ENCODE results near the gene POLN. TPM values are rescaled to one million over a fixed set of nuclear protein-coding genes. Genes with fewer than 3 reads are reported as not detected.

POLN gene
- total RNA-seq, 2 donors from 2014 or later: 2.0 to 3.5 TPM

GRCh38 chr4:2151544-2151943 is 90.4 kb downstream of the POLN start:
- no peak for DNase-seq (ENCODE audit: low spot score)
- intact Hi-C loops (cut with DNase I): no loop called here

GRCh38 chr4:2150076-2150475 is 91.8 kb downstream of the POLN start:
- no peak for DNase-seq (ENCODE audit: low spot score)
- intact Hi-C loops (cut with DNase I): no loop called here

- no peak for DNase-seq (ENCODE audit: low spot score)
- intact Hi-C loops (cut with DNase I): no loop called here
These were observed 99.1 kb downstream of the POLN start for GRCh38 chr4:2142630-2143427.

- intact Hi-C loops (cut with DNase I): no loop called here
- DNase-seq (ENCODE audit: low spot score): no peak
These were observed 100.0 kb downstream of the POLN start for GRCh38 chr4:2141762-2142451.

GRCh38 chr4:2141022-2141761 is 100.7 kb downstream of the POLN start:
- intact Hi-C loops (cut with DNase I): no loop called here
- DNase-seq (ENCODE audit: low spot score): no peak

- no peak for DNase-seq (ENCODE audit: low spot score)
- intact Hi-C loops (cut with DNase I): no loop called here
These were observed 102.9 kb downstream of the POLN start for GRCh38 chr4:2138846-2139500.

- no peak for DNase-seq (ENCODE audit: low spot score)
- intact Hi-C loops (cut with DNase I): no loop called here
These were observed 105.2 kb downstream of the POLN start for GRCh38 chr4:2136726-2137125.

GRCh38 chr4:2135083-2135482 is 106.8 kb downstream of the POLN start:
- intact Hi-C loops (cut with DNase I): no loop called here
- DNase-seq (ENCODE audit: low spot score): no peak

GRCh38 chr4:2132438-2132837 is 109.5 kb downstream of the POLN start:
- intact Hi-C loops (cut with DNase I): no loop called here
- no peak for DNase-seq (ENCODE audit: low spot score)

- intact Hi-C loops (cut with DNase I): no loop called here
- no peak for DNase-seq (ENCODE audit: low spot score)
These were observed 114.2 kb downstream of the POLN start for GRCh38 chr4:2127609-2128332.

- intact Hi-C loops (cut with DNase I): no loop called here
- DNase-seq (ENCODE audit: low spot score): no peak
These were observed 115.4 kb downstream of the POLN start for GRCh38 chr4:2126309-2127043.

- intact Hi-C loops (cut with DNase I): no loop called here
- no peak for DNase-seq (ENCODE audit: low spot score)
These were observed 116.1 kb downstream of the POLN start for GRCh38 chr4:2125831-2126230.

GRCh38 chr4:2125023-2125422 is 116.9 kb downstream of the POLN start:
- intact Hi-C loops (cut with DNase I): no loop called here
- no peak for DNase-seq (ENCODE audit: low spot score)

GRCh38 chr4:2116687-2117400 is 125.1 kb downstream of the POLN start:
- intact Hi-C loops (cut with DNase I): no loop called here
- no peak for DNase-seq (ENCODE audit: low spot score)

GRCh38 chr4:2105559-2105958 is 136.4 kb downstream of the POLN start:
- no peak for DNase-seq (ENCODE audit: low spot score)
- intact Hi-C loops (cut with DNase I): no loop called here

GRCh38 chr4:2104556-2105345 is 137.2 kb downstream of the POLN start:
- intact Hi-C loops (cut with DNase I): no loop called here
- no peak for DNase-seq (ENCODE audit: low spot score)
